GM12865 (cell line): ENCODE results near the gene JAG2.

ENCODE experiments used
- DNase-seq: peaks from one replicate; pipeline ENCODE4 v3.0.0; 2010; ENCODE audit warnings: low read depth
- H3K4me3 ChIP-seq: 2 replicates; pipeline ENCODE4 v1.5.1; 2011; ENCODE audit warnings: mild to moderate bottlenecking, low read depth, low read length, control low read depth
- CTCF ChIP-seq: IDR thresholded peaks from 2 replicates; pipeline ENCODE4 v1.5.1; 2011; ENCODE audit warnings: low read length, control low read depth, low read depth, inconsistent platforms; ENCODE audit not compliant: insufficient read depth; ENCODE audit errors: missing control alignments

JAG2 gene

DNA sequence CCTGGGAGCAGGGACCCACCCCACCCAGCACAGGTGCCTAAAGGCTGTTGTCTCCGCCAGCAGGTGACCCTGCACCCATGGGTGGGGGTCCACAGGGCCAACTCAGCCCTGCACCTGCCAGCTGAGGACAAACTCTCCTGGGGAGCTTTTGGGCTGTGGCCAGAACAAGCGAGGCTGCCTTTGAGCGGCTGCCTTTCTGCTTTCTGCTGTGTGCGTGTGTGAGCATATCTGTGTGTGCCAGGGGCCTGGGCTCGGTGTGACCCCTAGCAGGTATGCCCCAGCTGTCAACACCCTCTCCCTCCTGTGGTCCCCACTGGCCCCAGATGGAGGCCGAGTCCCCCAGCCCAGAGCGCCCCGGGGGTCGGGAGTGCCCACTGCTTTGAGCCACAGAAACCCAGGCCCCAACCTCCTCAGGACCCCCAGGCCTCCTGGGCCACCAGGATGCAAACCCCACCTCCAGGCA lies 77.5 kb downstream of the JAG2 start:
- DNase-seq, result no peak

More for the DNA sequence above, 77.5 kb downstream of the JAG2 start:
- no peak for TF ChIP-seq CTCF
- no peak overlapping the region for H3K4me3 ChIP-seq
